GM18517 (cell line): Measurements from ENCODE around the gene PSMD7.

ENCODE experiments used
- ATAC-seq: cut with Tn5 transposase; IDR thresholded peaks from one replicate; pipeline ENCODE4 v1.9.1; 2021; ENCODE audit warnings: mild to moderate bottlenecking, moderate library complexity; ENCODE audit not compliant: unreplicated experiment

PSMD7 gene

DNA sequence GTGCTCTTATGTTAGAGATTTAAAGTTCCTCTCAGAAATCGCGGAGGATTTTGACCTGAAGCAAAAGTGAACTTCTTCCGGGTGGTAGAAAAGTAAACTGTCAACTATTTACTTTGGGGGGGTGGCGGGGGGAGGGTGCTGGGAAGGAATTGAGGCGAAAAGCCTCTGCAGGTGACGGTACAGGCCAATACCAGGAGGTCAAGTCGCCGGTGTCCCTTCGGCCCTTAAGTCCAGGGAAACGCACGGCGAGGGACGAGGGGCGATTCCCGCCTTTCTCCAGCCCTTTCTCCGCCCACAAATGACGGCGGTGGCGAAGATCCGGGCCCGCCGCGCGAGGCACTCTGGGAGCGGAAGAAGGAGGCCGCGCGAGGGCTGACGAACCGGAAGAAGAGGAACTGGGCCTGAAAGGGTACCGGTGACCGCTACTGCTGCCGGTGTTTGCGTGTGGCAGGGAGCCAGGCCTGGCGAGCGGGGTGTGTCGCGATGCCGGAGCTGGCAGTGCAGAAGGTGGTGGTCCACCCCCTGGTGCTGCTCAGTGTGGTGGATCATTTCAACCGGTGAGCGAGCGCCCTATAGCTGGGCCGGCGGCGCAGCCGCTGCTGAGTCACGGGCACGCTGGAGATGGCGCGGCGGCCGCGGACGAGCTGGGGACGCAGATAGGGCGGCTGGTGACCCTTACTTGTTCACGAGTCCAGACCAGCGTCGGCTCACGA lies at the start of gene PSMD7:
PSMD7 (plus strand) TSS at position 383 of the 713 bp plus-strand sequence; CDS start at position 484, 101 bp downstream.
- ATAC-seq, result peak; percentile 91

DNA sequence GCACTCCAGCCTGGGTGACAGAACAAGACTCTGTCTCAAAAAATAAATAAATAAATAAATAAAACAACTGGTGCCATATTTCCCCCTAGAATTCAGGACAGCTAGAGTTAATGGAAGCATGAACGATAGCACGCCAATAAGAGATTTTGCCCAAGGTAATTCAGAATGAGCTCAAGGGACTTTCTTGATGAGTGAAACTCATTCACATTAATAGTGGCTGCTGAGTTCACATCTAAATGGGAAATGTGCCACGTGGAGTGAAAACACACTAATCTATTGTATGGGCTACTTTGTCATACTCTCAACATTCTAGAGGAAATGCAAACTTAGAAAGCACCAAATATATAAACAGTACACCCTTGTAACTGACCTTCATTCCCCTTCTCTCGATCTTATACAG lies 47.4 kb upstream of the PSMD7 start:
- no peak for ATAC-seq

- ATAC-seq, result no peak
These were observed 46.8 kb upstream of the PSMD7 start for GRCh38 chr16:74249846-74250245.

DNA sequence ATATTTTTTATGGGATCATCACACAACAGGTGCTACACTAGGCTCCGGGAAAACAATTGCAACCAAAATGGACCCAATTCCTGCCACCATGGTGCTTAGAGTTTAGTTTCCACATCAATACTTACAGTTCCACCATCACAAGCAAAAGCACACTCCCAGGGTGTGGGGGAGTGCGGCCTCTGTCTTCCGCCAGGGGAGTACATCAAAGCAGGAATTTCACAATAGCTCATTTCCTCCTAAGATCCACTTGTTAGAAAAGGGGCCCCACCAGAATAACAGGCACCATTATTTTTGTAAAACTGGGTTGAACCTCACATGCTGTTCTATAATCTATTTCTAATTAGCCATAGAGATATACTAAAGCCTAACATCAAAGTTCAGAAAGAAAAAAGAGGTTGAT lies 44.3 kb upstream of the PSMD7 start:
- ATAC-seq, result no peak

GRCh38 chr16:74253161-74253938 lies 43.3 kb upstream of the PSMD7 start:
- no peak for ATAC-seq

DNA sequence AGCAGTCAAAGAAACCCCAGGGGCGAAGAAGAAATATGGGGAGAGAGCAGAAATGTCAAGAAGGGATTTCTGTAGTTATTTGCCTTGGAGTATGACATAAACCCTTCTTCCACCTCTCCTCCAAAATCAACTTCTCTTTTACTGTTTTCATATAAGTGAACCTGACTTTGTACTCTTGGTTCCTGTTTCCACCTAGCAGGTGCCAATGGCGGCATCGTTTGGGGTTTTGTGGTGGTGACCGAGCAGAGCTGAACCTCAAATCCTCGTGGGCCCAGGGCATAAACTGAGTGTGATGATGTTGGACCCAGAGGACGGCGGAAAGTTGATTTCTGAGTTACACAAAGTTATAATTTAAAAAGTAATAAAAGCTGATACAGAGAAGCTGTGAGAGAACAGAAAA lies 39.6 kb upstream of the PSMD7 start:
- ATAC-seq, result peak; percentile 56

DNA sequence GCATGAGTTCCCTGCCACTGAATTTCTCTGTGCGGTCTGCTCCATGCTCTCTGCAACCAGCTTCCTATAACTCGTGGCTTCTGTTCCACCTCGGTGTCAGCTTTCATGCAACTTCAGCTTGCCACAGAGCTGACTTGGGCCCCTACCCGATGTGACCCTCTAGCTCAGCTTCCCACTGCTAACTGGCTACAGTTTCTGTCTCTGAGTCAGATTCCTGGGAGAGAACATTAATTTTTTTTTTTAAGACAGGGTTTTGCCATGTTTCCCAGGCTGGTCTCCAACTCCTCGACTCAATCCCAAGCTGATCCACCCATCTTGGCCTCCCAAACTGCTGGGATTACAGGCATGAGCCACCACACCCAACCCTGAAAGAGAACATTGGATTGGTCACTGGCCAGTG lies 35.5 kb upstream of the PSMD7 start:
- ATAC-seq, result no peak

GRCh38 chr16:74264811-74265210 lies 31.8 kb upstream of the PSMD7 start:
- ATAC-seq, result no peak

DNA sequence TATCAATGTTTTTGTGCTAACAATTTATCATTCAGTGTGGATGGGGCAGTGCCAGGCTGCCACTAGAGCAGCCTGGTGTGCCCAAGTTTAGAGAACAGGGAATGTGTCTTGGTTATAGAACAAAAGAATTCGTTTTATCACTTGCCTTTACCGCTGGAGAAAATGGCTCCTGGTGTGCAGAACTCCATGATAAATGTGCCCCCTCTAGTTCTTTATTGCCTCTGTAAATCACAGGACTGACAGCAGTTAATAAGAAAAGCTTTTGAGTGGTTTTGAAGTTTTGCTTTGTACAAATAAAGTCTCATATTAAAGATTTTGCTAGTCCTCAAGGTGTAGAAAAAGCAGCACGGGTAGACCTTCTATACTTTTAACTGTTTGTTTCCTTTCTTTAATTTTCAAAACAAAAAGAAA lies 28.2 kb upstream of the PSMD7 start:
- ATAC-seq, result no peak

DNA sequence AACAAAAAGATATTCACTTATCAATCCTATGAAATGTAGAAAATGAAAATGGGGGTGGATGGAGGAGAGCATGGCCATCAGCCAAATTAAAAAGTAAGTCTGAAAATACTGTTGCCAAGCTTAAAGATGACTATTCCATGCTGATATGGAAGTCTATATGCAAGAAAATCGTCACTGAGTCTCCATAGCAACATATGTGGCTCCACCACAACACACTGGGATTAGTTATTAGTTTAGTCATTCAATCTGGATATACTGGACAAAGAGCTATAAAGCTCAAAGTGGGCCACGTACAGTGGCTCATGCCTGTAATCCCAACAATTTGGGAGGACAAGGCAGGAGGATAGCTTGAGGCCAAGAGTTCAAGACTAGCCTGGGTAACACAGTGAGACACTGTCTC lies 24.7 kb upstream of the PSMD7 start:
- ATAC-seq, result no peak

- no peak for ATAC-seq
These were observed 21.5 kb upstream of the PSMD7 start for GRCh38 chr16:74275031-74275636.

DNA sequence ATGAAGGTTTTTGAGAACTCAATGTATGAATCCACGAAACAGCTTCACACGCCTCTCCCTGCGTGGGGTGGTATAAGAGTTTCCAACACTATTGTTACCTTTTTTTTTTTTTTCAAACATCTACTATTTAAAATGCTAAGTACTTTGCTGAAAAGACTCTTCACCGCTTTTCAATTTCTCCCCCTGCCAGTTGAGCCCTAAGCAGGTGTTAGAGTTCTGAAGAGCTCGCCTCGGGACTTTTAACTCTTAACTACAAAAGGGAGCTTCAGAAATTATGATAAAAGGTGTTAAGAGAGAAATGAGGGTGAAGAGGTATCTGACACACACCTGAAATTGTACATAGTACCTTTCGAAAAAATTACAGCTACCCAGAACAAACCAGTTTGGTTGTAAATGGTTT lies 20.9 kb upstream of the PSMD7 start:
- ATAC-seq, result no peak

DNA sequence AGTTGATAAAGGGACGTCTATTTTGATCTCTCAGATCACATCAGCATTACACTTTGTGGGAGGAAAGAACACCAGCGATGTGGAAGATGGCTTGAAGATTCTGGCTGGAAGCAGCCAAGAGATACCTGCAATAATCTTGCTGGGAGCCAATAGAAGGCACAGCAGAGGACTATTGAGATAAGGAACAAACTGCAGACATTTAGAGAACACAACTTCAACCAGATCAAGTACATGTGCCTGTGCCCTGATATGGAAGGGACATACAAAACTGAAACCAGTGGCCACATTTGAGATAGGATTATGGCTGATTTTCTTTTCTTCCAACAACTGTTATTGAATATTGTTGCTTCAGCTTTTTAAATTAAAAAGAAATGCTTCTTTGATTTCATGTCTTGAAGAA lies 18.6 kb upstream of the PSMD7 start:
- no peak for ATAC-seq

DNA sequence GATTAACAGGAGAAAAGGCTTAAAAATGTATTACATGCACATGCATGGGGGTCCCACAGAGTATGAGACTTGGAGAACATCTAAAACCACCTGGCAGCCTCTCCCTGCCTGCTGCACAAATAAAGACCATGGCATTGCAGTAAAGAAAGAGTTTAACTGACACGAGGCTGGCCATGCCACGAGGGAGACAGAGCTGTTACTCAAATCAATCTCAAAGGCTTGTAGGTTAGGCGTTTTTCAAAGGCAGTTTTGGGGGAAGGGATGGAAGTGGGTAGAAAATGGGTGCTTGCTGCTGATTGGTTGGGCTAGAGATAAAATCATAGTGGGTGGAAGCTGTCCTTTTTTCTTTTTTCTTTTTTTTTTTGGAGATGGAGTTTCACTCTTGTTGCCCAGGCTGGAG lies 17.3 kb upstream of the PSMD7 start:
- ATAC-seq, result no peak

GRCh38 chr16:74279805-74280204 lies 16.8 kb upstream of the PSMD7 start:
- ATAC-seq, result no peak

DNA sequence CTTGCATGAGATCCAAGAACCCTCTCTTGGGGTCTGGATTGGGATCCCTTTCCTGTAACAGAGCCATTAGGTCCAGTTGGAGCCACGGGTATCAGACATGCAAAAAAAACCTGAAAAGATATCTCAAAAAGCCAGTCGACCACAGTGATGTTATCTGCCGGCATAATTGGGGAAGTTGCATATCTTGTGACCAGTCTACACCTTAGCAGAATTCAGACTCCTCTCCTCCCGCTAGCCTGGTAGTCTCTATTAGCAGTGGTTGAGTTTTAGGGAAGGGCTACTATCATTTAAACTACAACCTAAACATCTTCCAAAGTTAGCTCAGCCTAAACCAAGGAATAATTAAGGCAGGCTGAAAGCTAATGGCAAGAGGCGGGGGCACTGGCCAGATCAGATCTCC lies 16.2 kb upstream of the PSMD7 start:
- no peak for ATAC-seq

DNA sequence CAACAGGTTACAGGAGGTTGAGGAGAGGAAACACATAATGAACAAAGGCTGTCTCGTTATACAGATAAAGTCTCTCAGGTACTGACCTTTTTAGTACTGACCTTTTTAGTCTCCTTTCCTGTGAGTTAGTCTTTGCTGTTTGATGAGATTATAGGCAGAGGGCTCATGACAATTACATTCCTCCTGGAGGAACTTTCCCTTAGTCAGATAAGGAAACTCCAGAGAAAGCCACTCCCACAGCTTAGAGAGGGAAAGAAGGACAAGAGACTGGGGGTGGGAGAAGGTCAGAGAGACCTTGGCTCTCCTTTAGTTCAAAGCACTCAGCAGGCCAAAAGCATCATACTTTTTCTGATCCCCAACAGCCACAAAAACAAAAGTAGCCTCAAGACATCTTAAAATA lies 15.3 kb upstream of the PSMD7 start:
- ATAC-seq, result no peak

DNA sequence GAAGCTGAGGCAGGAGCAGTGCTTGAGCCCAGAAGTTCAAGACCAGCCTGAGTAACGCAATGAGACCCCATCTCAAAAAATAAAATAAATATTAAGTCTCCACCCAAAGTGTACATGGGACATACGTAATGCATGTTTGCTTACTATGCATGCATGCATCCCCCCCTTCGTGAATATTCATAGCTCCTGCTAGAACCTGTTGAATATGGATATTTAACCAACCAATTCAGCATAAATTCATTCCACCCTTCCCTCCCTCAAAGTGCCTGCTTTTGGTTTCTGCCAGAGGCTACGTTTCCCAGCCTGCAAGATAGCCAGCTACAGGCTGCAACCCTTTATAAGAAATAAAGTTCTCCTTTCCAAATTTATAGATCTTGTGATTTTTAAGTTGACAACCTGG lies 12.9 kb upstream of the PSMD7 start:
- ATAC-seq, result no peak

DNA sequence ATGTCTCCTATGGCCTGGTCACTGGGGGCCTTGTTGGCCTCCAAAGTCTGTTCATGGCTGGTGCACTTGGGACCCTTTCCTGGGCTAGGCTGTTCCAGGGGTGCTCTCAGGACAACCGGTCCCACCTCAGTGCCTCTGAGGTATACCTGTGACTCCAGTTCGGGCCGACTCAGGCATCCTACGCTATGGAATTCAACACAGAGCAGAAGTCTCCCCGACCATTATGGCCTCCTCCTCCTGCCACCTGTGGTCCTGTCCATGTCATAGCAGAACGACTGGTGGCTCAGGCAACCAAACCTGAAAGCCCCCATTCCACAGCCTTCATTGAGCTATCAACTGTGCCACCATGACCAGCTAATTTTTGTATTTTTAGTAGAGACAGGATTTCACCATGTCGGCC lies 8.5 kb upstream of the PSMD7 start:
- ATAC-seq, result no peak

DNA sequence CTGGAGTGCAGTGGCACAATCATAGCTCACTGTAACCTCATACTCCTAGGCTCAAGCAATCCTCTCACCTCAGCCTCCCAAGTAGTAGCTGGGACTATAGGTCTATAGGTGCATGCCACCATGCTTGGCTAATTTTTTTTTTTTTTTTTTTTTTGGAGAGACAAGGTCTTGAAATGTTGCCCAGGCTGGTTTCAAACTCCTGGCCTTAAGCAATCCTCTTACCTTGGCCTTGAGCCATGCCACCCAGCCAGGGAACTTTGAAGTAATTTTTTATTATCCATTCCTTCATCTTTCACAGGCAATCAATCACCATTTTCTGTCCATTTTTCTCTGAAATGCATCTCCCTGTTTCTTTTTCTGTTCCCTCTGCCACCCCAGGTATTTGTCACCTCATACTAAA lies 6.3 kb upstream of the PSMD7 start:
- ATAC-seq, result no peak

GRCh38 chr16:74291176-74291575 lies 5.4 kb upstream of the PSMD7 start:
- no peak for ATAC-seq

GRCh38 chr16:74291577-74292208 lies 4.9 kb upstream of the PSMD7 start:
- ATAC-seq, result no peak
